Astrocyte (in vitro differentiated cells and primary cell): ENCODE measurements around the gene SLC37A1. TPM values are rescaled to one million over a fixed set of nuclear protein-coding genes. Genes with fewer than 3 reads are reported as not detected.
A peak's percentile ranks its signal among the peaks of the same experiment; 100 is the strongest.

ENCODE experiments used
- DNase-seq: peaks from one replicate; pipeline ENCODE4 v3.0.0-alpha.2; 2010; ENCODE audit warnings: low read depth
- FAIRE-seq: peaks from 2 replicates; lab custom pipeline; 2011; peaks lifted over from hg19 to GRCh38; lab: Jason Lieb, UNC
- H2AFZ ChIP-seq: 2 replicates; pipeline ENCODE4 v1.6.0; 2012; ENCODE audit warnings: low read depth, low read length, inconsistent platforms
- H3K27ac ChIP-seq: 2 replicates; pipeline ENCODE4 v1.5.1; 2011; ENCODE audit warnings: low read depth, low read length, inconsistent platforms
- H3K27me3 ChIP-seq: 2 replicates; pipeline ENCODE4 v1.6.0; 2011; ENCODE audit warnings: low read length, inconsistent platforms; ENCODE audit not compliant: insufficient read depth
- H3K36me3 ChIP-seq: 2 replicates; pipeline ENCODE4 v1.5.1; 2011; ENCODE audit warnings: low read length, inconsistent platforms; ENCODE audit not compliant: insufficient read depth
- H3K4me1 ChIP-seq: 2 replicates; pipeline ENCODE4 v1.5.1; 2011; ENCODE audit warnings: low read length, inconsistent platforms; ENCODE audit not compliant: insufficient read depth
- H3K4me2 ChIP-seq: 2 replicates; pipeline ENCODE4 v1.6.0; 2012; ENCODE audit warnings: low read length, inconsistent platforms
- H3K4me3 ChIP-seq: 2 replicates; pipeline ENCODE4 v1.5.1; 2011; ENCODE audit warnings: low read depth, mild to moderate bottlenecking, low read length, inconsistent platforms; ENCODE audit not compliant: insufficient read depth
- H3K79me2 ChIP-seq: 2 replicates; pipeline ENCODE4 v1.6.0; 2012; ENCODE audit warnings: mild to moderate bottlenecking, low read length, inconsistent platforms; ENCODE audit not compliant: insufficient read depth
- H3K9ac ChIP-seq: 2 replicates; pipeline ENCODE4 v1.6.0; 2012; ENCODE audit warnings: mild to moderate bottlenecking, low read length, inconsistent platforms
- H3K9me3 ChIP-seq: 2 replicates; pipeline ENCODE4 v1.5.1; 2012; ENCODE audit warnings: low read depth, mild to moderate bottlenecking, low read length, inconsistent platforms; ENCODE audit not compliant: insufficient read depth
- H4K20me1 ChIP-seq: 2 replicates; pipeline ENCODE4 v1.6.0; 2012; ENCODE audit warnings: low read length, inconsistent platforms; ENCODE audit not compliant: insufficient read depth
- H3K27ac Mint-ChIP-seq: one replicate; pipeline ENCODE4 v1.8.0; 2021; ENCODE audit warnings: mild to moderate bottlenecking, mixed read lengths; ENCODE audit not compliant: unreplicated experiment
- H3K27me3 Mint-ChIP-seq: one replicate; pipeline ENCODE4 v1.8.0; 2021; ENCODE audit warnings: low read depth, mixed read lengths; ENCODE audit not compliant: unreplicated experiment
- H3K36me3 Mint-ChIP-seq: one replicate; pipeline ENCODE4 v1.8.0; 2021; ENCODE audit warnings: low read depth, mixed read lengths; ENCODE audit not compliant: unreplicated experiment
- H3K4me1 Mint-ChIP-seq: one replicate; pipeline ENCODE4 v1.8.0; 2021; ENCODE audit warnings: low read depth, mixed read lengths; ENCODE audit not compliant: unreplicated experiment
- H3K4me3 Mint-ChIP-seq: one replicate; pipeline ENCODE4 v1.8.0; 2021; ENCODE audit warnings: mild to moderate bottlenecking, moderate library complexity, mixed read lengths; ENCODE audit not compliant: unreplicated experiment
- H3K9me3 Mint-ChIP-seq: one replicate; pipeline ENCODE4 v1.8.0; 2021; ENCODE audit warnings: mild to moderate bottlenecking, mixed read lengths; ENCODE audit not compliant: unreplicated experiment
- EZH2 ChIP-seq: IDR thresholded peaks from 2 replicates; pipeline ENCODE4 v1.6.1; 2012; ENCODE audit warnings: mild to moderate bottlenecking, low read length, inconsistent platforms; ENCODE audit not compliant: insufficient read depth
- total RNA-seq: library from RNA; stranded (reverse); gene quantifications from 2 replicates; pipeline ENCODE4 v1.2.1, GENCODE V29; 2021
- TF ChIP-seq, protein P1 (sequence below): IDR thresholded peaks from 2 replicates; pipeline ENCODE4 v1.5.1; 2011; ENCODE audit warnings: low read depth, mild to moderate bottlenecking, inconsistent platforms, low read length, moderate library complexity; ENCODE audit not compliant: insufficient read depth

The SLC37A1 gene
- total RNA-seq, 1 donor from 2014 or later = 6.9 TPM

DNA sequence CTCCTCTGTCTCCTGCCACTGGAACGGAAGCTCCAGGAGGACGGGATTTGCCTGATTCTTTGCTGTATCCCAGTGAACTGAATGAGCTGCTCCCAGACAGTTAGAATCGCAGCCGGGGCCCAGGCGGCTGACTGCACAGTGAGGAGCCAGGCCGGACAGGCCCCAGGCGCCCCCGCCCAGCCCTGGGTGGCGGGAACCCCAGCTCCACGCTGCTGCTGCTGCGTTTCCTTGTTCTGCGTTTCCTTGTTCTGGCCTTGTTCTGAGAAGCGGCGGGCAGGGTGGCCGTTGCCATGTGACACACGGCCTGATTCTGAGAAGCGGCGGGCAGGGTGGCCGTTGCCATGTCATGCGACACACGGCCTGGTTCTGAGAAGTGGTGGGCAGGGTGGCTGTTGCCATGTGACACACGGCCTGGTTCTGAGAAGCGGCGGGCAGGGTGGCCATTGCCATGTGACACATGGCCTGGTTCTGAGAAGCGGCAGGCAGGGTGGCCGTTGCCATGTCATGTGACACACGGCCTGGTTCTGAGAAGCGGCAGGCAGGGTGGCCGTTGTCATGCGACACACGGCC lies 56.2 kb downstream of the SLC37A1 start:
- Histone ChIP-seq H3K27me3 (no peaks in the 10 kb centered on the region), H3K4me2 (no peak overlapping the region), H3K36me3 (no peaks in the 10 kb centered on the region), H3K79me2 (no peaks in the 10 kb centered on the region), H3K9ac (no peak overlapping the region), H3K27ac (no peak overlapping the region), H3K9me3 (no peaks in the 10 kb centered on the region), H2AFZ (no peak overlapping the region), H3K4me3 (no peak overlapping the region), H3K4me1 (no peaks in the 10 kb centered on the region), H4K20me1 (no peaks in the 10 kb centered on the region)
- DNase-seq (no peak), FAIRE-seq (no peak)
- H3K27me3 Mint-ChIP-seq = peaks cover 32% of the 10 kb centered on the region
- no peaks in the 10 kb centered on the region for H3K4me1 Mint-ChIP-seq
- peak overlapping the region; percentile 66 for H3K27ac Mint-ChIP-seq
- peaks cover 14% of the 10 kb centered on the region for H3K36me3 Mint-ChIP-seq
- no peak for TF ChIP-seq EZH2
- TF ChIP-seq, protein P1, sequence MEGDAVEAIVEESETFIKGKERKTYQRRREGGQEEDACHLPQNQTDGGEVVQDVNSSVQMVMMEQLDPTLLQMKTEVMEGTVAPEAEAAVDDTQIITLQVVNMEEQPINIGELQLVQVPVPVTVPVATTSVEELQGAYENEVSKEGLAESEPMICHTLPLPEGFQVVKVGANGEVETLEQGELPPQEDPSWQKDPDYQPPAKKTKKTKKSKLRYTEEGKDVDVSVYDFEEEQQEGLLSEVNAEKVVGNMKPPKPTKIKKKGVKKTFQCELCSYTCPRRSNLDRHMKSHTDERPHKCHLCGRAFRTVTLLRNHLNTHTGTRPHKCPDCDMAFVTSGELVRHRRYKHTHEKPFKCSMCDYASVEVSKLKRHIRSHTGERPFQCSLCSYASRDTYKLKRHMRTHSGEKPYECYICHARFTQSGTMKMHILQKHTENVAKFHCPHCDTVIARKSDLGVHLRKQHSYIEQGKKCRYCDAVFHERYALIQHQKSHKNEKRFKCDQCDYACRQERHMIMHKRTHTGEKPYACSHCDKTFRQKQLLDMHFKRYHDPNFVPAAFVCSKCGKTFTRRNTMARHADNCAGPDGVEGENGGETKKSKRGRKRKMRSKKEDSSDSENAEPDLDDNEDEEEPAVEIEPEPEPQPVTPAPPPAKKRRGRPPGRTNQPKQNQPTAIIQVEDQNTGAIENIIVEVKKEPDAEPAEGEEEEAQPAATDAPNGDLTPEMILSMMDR = no peak
- H3K9me3 Mint-ChIP-seq = no peaks in the 10 kb centered on the region
- H3K4me3 Mint-ChIP-seq = no peak overlapping the region

DNA sequence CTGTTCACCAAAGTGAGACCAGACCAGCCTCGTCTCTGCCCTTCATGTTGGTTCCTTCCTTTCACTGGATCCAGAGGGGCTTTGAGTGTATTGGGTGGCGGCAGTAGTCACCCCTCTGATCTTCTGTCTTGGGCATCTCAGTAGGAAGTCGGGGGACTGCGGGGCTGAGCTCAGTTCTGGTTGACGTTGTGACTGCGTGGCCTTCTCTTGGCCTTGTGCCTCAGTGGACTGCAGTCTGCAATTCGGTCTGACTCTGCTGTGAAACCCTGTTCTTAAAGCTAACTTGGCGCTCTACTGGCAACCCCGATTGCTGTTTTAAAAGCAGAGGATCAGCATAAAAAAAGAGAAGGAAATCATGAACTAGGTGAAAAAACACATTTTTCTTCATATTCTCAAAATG lies 56.7 kb downstream of the SLC37A1 start:
- Histone ChIP-seq H3K9me3 (no peaks in the 10 kb centered on the region), H2AFZ (no peak overlapping the region), H4K20me1 (no peaks in the 10 kb centered on the region), H3K4me3 (no peak overlapping the region), H3K27me3 (no peaks in the 10 kb centered on the region), H3K9ac (no peak overlapping the region), H3K27ac (no peak overlapping the region), H3K79me2 (no peaks in the 10 kb centered on the region), H3K4me1 (no peaks in the 10 kb centered on the region), H3K36me3 (no peaks in the 10 kb centered on the region), H3K4me2 (no peak overlapping the region)
- FAIRE-seq (no peak), DNase-seq (no peak)
- Mint-ChIP-seq H3K27ac (no peak overlapping the region), H3K9me3 (no peaks in the 10 kb centered on the region), H3K4me1 (no peaks in the 10 kb centered on the region), H3K4me3 (no peak overlapping the region), H3K27me3 (peaks cover 29% of the 10 kb centered on the region), H3K36me3 (peaks cover 14% of the 10 kb centered on the region)
- TF ChIP-seq EZH2 = no peak
- TF ChIP-seq, protein P1 = no peak

DNA sequence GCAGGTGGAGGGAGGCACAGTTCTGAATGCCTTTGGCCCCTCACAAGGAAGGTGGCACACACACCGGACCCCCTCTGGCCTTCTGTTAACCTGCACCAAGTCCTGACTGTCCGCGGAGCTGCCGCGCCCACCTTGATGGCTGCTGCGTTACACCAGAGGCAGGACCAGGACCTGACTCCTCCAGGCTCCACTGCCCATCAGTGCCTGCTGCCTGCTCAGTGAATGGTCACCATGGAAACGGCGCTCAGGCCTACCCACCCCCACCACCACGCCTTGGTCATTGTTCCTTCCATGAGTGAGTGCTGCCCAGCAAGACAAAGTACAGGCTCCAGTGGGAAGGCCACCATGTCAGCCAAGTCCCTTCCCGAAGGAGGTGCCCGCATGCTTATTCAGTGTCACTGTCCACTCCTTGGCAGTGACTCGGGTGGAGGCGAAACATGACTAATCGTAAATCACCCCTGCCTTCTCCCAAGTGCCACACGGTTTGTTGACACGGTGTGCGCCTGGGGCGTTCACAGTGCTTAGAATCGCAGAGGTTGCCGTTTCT lies 57.3 kb downstream of the SLC37A1 start:
- DNase-seq (no peak), FAIRE-seq (no peak)
- H3K79me2 ChIP-seq = no peaks in the 10 kb centered on the region
- Mint-ChIP-seq H3K36me3 (peaks cover 14% of the 10 kb centered on the region), H3K9me3 (no peaks in the 10 kb centered on the region), H3K4me3 (no peak overlapping the region), H3K27me3 (peaks cover 29% of the 10 kb centered on the region), H3K27ac (no peak overlapping the region), H3K4me1 (no peaks in the 10 kb centered on the region)
- no peaks in the 10 kb centered on the region for H4K20me1 ChIP-seq
- H3K27ac ChIP-seq = no peak overlapping the region
- no peak overlapping the region for H3K4me3 ChIP-seq
- no peak overlapping the region for H3K9ac ChIP-seq
- H2AFZ ChIP-seq = no peak overlapping the region
- TF ChIP-seq, protein P1 = no peak
- no peak for TF ChIP-seq EZH2
- H3K36me3 ChIP-seq = no peaks in the 10 kb centered on the region
- H3K4me2 ChIP-seq = no peak overlapping the region
- H3K27me3 ChIP-seq = no peaks in the 10 kb centered on the region
- no peaks in the 10 kb centered on the region for H3K9me3 ChIP-seq
- H3K4me1 ChIP-seq = no peaks in the 10 kb centered on the region
